GM21515 (cell line): ENCODE results near the gene FIZ1.

ENCODE experiments used
- ATAC-seq: cut with Tn5 transposase; IDR thresholded peaks from one replicate; pipeline ENCODE4 v1.9.1; 2021; ENCODE audit not compliant: unreplicated experiment

Gene FIZ1

GRCh38 chr19:55544014-55544413 lies 55.3 kb downstream of the FIZ1 start:
- ATAC-seq: no peak

GRCh38 chr19:55543567-55543966 lies 55.8 kb downstream of the FIZ1 start:
- no peak for ATAC-seq

GRCh38 chr19:55542292-55542855 lies 56.9 kb downstream of the FIZ1 start:
- no peak for ATAC-seq
